ENCODE measurements around the gene RAP1B.

Gene RAP1B

DNA sequence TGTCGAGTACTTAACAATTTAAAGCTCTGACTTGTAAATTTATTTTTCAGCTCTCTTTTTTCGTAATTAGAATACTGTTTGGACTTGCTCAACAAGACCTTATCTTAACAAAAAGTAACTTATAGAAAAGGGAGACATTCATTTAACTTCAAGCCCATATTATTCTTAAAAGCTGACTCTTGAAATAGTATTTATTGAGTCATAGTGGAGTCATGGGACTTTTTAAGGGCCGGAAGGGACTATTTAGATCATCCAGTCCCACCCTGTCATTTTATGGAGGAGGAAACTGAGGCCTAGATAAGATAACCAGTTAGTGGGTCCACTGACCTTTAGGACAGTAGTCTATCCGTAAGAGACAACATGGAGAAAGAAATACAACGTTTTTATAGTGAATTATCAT, 1.5 kb downstream of the RAP1B start:
- DNase-seq (ENCODE audit: low spot score) = peak; percentile 42

DNA sequence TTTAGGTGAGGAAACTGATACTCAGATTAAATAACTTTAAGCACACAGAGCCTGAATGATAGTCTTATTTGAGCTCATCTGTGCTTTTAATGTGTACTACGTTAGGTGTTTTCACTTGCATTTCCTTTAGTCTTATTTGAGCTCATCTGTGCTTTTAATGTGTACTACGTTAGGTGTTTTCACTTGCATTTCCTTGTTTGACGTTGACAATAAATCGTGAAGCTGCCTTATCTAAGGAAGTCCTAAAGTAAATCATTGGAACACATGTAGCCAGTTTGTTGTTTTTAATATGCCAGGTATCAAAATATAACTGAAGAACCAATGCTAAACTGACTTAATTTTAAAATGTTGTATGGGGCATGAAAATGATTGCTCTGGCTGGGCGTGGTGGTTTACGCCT, 2.0 kb downstream of the RAP1B start:
- DNase-seq (ENCODE audit: low spot score) = peak; percentile 42

- DNase-seq (ENCODE audit: low spot score) = peak; percentile 62
Measured at GRCh38 chr12:68613209-68613904, 2.7 kb downstream of the RAP1B start.

DNA sequence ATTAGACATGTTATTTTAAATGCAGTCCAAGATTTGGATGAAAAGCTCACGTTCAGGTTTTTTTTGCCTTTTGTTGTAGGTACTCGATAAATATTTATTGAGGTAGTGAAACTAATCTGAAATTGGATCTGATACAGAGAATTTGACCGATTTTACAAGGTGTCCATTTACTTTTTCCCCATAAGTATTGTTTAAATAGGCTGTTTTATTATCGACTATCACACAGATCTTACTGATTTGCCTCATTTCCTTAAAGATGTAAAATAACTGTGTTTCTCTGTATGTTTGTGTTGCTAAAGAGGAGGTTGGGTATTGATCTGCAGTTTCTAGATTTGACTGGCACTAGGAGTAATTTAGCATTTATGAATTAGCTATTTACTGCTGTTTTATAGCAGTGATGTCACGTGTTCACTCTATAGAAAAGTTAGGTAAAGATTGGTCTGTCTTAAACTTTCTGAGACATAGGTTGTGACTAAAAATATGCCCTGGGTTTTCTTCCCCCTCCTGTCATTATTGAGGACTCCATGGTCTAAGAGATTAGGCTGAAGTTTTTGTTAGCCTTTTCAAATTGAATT, 3.5 kb downstream of the RAP1B start:
- no peak for DNase-seq (ENCODE audit: low spot score)

- no peak for DNase-seq (ENCODE audit: low spot score)
Measured at GRCh38 chr12:68614769-68615168, 4.1 kb downstream of the RAP1B start.

DNA sequence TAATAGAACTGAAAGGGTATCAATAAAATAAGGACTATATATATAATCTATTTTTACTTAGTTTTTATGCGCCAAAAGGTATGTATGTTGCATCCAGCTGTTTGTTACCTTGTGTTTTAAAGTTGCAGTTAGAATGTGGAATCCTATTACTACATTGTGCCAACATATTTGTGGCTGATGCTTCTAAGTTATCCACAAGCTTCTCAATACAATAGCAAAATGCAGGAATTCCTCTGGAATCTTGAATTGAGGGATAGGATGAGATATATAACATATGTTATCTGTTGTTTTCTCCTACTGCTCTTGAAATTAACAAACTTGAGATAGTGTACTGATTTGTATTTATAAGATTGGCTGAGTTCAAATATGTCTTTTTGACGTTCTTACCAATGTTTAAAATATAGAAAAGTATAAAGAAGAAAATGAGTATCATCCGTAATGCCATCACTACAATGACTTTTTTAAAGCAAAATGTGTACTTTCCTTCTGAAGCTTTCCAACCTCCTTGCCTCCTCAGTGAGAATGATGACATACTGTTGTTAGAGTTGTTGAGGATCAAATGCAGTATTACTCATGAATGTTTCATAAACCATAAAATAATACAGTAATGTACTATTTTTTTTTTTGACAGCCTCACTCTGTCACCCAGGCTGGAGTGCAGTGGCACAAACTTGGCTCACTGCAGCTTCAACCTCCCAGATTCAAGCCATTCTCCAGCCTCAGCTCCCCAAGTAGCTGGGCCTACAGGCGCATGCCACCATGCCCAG, 6.6 kb downstream of the RAP1B start:
- DNase-seq (ENCODE audit: low spot score) = peak; percentile 29

DNA sequence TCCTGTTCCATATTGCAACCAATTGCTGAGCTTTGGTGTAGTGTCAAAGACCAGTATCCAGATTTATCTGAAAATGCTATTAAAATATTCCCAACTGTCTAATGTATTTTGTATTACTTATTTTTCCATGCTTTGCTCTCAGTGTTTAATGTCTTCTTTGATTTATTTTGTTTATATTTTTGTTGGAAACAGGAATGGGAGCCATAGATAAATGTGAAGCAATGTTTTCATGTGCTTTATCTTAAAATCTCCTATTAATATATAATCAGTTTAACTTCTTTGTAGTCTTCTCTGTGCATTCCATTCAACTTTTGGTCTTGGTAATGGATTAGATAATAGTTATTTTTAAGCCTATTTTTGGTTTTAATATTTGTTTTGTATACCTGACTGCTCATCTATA, 8.8 kb downstream of the RAP1B start:
- DNase-seq (ENCODE audit: low spot score) = no peak

DNA sequence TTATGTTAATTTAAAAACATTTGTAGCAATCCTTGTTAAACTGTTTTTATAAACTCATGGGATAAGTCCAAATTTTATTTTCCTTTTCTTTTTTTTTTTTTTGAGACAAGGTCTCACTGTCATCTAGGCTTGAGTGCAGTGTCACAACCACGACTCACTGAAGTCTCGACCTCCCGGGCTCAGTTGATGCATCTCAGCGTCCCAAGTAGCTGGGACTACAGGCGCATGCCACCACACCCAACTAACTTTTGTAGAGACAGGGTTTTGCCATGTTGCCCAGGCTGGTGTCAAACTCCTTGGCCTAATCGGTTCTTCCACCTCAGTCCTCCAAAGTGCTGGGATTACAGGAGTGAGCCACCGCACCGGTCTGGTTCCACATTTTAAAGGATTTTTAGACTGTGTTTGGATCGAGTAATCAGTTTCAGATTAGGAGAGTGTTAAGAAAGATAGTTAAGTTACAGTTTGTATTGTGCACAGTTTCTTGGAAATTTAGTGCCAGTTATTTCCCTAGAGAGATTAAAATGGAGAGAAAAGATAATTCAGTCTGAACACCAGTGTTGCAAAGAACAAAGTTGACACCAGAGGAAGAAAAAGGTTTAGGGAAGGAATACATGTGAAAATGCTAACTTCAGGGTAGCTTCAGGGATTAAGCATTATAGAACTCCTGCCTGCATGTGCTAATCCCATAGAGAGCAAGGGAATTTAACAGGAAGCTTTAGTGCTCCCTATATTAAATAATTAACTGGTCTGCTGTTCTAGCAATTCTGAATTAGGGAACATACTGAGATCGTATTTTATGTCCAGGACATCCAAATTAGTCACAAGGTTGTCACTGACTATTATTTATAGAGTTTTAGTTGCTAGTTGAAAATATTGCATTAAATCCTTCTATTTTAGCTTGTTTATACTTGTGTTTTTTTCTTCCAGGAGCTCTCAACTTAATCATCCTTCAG, 10.1 kb downstream of the RAP1B start:
- DNase-seq (ENCODE audit: low spot score) = no peak

- no peak for DNase-seq (ENCODE audit: low spot score)
Measured at GRCh38 chr12:68621472-68622081, 10.9 kb downstream of the RAP1B start.

GRCh38 chr12:68622250-68622649, 11.6 kb downstream of the RAP1B start:
- no peak for DNase-seq (ENCODE audit: low spot score)

DNA sequence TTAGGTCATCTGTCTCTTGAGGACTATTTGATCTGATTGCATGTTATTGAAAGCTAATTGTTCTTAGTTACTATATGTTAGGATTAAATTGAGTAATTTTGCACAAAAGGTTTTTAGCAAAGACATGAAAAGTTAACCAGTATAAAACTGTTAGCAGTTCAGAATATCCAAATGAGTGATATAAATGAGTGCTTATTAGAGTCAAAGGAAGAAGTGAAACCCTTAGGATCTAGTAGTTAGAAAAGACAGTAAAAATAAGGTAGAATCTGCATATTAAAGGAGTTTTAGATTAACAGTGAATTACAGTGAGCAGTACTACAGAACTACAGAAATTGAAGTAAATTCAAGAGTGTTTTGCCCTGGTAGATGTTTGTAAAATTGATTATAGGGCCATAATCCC, 12.4 kb downstream of the RAP1B start:
- DNase-seq (ENCODE audit: low spot score) = no peak

DNA sequence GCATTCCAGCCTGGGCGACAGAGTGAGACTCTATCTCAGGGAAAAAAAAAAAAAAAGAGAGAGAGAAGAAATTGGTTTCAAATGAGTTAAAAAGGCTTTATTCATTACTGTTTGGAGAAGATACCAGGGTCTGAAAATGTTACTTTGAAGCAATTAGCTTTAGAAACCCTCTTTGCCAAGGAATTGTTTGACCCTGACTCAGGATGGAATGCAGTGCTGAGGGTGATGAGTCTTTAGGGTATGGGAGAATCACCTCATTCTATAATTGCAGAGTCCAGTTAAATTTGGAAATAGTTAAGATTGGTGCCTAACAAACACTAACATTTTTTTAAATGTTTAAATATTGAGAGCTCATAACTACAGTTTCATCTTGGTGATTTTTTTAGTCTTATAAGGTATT, 13.3 kb downstream of the RAP1B start:
- DNase-seq (ENCODE audit: low spot score) = no peak

GRCh38 chr12:68624933-68625332, 14.2 kb downstream of the RAP1B start:
- no peak for DNase-seq (ENCODE audit: low spot score)

- DNase-seq (ENCODE audit: low spot score) = no peak
Measured at GRCh38 chr12:68627673-68628319, 17.1 kb downstream of the RAP1B start.

- DNase-seq (ENCODE audit: low spot score) = no peak
Measured at GRCh38 chr12:68628698-68629097, 18.0 kb downstream of the RAP1B start.

DNA sequence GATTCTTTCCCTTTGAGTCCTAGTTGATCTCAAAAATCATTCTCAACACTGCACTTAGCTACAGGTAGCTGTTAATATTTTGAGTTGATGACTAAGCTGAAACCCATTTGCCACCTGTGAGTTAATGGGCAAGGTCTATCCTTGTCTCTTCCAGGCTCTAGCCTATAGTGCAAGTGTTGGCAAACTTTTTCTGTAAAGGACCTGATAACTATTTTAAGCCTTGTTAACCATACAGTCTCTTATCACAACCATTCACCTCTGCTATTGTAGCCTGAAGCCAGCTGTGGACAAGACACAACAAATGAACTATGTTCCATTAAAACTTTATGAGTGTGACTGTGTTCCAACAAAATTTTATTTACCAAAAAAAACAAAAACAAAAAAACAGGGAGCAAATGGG, 19.4 kb downstream of the RAP1B start:
- no peak for DNase-seq (ENCODE audit: low spot score)

DNA sequence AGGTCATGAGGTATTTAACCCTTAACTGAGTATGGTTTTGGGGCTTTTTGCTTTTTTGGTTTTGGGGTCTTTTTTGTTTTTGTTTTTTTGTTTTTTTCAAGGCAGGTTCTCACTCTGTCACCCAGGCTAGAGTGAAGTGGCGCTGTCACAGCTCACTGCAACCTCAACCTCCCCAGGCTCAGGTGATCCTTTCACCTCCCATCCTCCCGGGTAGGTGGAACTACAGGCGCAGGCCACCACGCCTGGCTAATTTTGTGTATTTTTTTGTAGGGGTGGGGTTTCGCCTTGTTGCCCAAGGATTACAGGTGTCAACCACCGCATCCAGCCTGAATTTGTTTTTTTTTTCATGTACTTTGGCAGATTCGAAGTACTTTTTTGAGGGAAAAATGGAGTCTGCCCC, 19.9 kb downstream of the RAP1B start:
- DNase-seq (ENCODE audit: low spot score) = no peak

- DNase-seq (ENCODE audit: low spot score) = no peak
Measured at GRCh38 chr12:68631227-68631626, 20.5 kb downstream of the RAP1B start.

DNA sequence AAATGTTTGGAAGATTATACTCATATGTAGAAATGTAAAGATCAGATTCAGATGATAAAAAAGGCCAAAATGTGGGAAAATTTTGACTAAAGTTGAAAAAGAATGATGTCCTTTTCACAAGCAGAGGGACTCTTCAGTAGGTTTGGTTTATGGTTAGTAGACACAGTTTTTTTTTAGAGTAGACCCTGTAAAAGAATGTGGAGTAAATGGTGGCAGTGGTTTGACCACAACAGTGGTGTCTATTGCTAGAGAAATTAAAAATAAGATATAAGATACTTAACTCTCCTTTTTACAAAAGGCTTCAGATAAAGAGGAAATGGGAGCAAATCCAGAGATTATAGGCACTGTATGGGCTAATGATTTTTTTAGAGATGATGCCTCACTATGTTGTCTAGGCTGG, 21.8 kb downstream of the RAP1B start:
- no peak for DNase-seq (ENCODE audit: low spot score)

DNA sequence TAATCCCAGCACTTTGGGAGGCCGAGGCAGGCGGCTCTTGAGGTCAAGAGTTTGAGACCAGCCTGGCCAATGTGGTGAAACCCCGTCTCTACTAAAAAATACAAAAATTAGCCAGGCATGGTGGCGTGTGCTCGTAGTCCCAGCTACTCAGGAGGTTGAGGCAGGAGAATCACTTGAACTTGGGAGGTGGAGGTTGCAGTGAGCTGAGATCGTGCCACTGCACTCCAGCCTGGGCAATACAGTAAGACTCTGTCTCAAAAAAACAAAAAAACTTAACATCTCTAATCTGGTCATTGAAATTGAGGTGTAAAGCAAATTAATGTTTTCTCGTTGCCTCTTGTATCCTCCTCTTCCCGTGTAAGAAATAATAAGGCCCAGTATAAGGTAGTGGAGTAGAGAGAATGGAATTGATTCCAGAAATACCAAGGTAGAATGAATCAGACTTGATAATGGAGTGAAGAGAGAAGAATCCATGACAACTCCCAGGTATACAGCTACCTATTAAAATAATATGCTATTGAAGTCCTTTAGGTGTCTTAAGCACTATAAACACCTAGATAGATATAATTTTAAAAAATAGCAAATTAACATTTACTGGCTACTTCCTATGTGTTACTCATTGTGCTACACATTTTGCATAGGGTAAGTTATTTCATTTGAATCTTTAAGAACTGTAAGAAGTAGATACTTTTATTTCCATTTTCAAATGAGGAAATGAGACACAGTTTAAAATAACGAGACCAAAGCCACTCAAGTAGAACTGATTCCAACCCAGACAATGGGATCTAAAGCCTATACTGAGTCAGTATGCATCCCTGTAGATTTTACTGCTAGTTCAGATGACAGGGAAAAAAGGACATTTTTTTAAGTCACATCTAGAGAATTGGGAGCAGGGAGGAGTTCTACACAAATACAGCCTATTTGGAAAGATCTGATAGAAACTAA, 23.2 kb downstream of the RAP1B start:
- DNase-seq (ENCODE audit: low spot score) = no peak
